ENCODE data around the gene CD93. TPM values are rescaled to one million over a fixed set of nuclear protein-coding genes. Genes with fewer than 3 reads are reported as not detected.

The CD93 gene
- total RNA-seq, 1 donor from 2014 or later: 3.4 TPM

GRCh38 chr20:23059846-23060245 lies 26.3 kb downstream of the CD93 start:
- Mint-ChIP-seq H3K4me3 (ENCODE audit: unreplicated experiment) (no peak overlapping the region), H3K27ac (ENCODE audit: unreplicated experiment) (no peak overlapping the region), H3K27me3 (ENCODE audit: low read depth) (no peaks in the 10 kb centered on the region), H3K4me1 (ENCODE audit: low read depth) (peaks cover 39% of the 10 kb centered on the region), H3K36me3 (ENCODE audit: low read depth) (no peaks in the 10 kb centered on the region), H3K9me3 (ENCODE audit: low read depth) (peaks cover 4% of the 10 kb centered on the region)
- DNase-seq (ENCODE audit: low spot score): no peak
- TF ChIP-seq CTCF (IDR thresholded peaks at IDR 0.05): no peak

DNA sequence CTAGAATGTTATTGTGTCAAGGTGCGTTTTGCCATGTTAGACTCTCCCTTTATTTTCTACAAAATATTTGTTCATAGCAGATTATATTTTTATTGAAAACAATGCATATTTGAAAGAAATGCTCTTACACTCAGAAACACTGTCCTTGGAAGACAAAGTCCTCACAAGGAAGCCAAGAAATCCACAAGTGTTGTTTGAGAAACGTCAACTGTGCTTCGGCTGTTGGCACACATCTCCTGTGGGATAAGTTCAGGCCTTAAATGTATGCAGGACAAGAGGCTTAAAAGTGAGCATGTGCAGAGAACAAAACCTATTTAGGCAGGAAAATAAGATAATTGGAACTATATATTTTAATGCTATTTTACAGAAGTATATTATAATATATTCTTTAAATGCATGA lies 27.1 kb downstream of the CD93 start:
- H3K36me3 Mint-ChIP-seq (ENCODE audit: low read depth): no peaks in the 10 kb centered on the region
- peaks cover 4% of the 10 kb centered on the region for H3K9me3 Mint-ChIP-seq (ENCODE audit: low read depth)
- H3K4me1 Mint-ChIP-seq (ENCODE audit: low read depth): peaks cover 38% of the 10 kb centered on the region
- no peak for TF ChIP-seq CTCF (IDR thresholded peaks at IDR 0.05)
- H3K27me3 Mint-ChIP-seq (ENCODE audit: low read depth): no peaks in the 10 kb centered on the region
- DNase-seq (ENCODE audit: low spot score): no peak
- H3K27ac Mint-ChIP-seq (ENCODE audit: unreplicated experiment): no peak overlapping the region
- H3K4me3 Mint-ChIP-seq (ENCODE audit: unreplicated experiment): no peak overlapping the region

DNA sequence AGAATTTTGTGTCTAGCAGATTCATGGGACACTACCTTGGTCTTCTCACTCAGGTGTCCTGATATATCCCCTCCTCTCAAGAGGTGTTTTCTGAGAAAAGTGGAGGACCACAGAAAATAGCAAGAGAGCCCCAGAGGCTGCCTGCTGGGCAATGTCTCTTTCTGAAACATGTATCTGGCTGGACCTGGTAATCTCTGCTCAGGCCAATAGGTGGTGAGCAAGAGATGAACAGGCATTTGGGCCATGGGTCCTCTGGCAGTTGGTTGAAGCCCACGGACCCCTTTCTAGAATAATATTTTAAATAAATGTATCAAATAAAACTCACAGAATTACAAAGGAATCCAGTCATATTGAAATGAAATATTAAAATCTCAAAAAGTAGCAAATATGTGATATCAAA lies 27.9 kb downstream of the CD93 start:
- no peak overlapping the region for H3K4me3 Mint-ChIP-seq (ENCODE audit: unreplicated experiment)
- no peak for DNase-seq (ENCODE audit: low spot score)
- peak; percentile 33 for TF ChIP-seq CTCF (IDR thresholded peaks at IDR 0.05)
- peaks cover 4% of the 10 kb centered on the region for H3K9me3 Mint-ChIP-seq (ENCODE audit: low read depth)
- H3K27ac Mint-ChIP-seq (ENCODE audit: unreplicated experiment): no peak overlapping the region
- H3K27me3 Mint-ChIP-seq (ENCODE audit: low read depth): no peaks in the 10 kb centered on the region
- H3K36me3 Mint-ChIP-seq (ENCODE audit: low read depth): no peaks in the 10 kb centered on the region
- peaks cover 31% of the 10 kb centered on the region for H3K4me1 Mint-ChIP-seq (ENCODE audit: low read depth)

- DNase-seq (ENCODE audit: low spot score): no peak
- Mint-ChIP-seq H3K27ac (ENCODE audit: unreplicated experiment) (no peak overlapping the region), H3K4me1 (ENCODE audit: low read depth) (peaks cover 18% of the 10 kb centered on the region), H3K9me3 (ENCODE audit: low read depth) (peaks cover 4% of the 10 kb centered on the region), H3K27me3 (ENCODE audit: low read depth) (no peaks in the 10 kb centered on the region), H3K4me3 (ENCODE audit: unreplicated experiment) (no peak overlapping the region), H3K36me3 (ENCODE audit: low read depth) (no peaks in the 10 kb centered on the region)
- no peak for TF ChIP-seq CTCF (IDR thresholded peaks at IDR 0.05)
These were observed 33.2 kb downstream of the CD93 start for GRCh38 chr20:23052904-23053303.

DNA sequence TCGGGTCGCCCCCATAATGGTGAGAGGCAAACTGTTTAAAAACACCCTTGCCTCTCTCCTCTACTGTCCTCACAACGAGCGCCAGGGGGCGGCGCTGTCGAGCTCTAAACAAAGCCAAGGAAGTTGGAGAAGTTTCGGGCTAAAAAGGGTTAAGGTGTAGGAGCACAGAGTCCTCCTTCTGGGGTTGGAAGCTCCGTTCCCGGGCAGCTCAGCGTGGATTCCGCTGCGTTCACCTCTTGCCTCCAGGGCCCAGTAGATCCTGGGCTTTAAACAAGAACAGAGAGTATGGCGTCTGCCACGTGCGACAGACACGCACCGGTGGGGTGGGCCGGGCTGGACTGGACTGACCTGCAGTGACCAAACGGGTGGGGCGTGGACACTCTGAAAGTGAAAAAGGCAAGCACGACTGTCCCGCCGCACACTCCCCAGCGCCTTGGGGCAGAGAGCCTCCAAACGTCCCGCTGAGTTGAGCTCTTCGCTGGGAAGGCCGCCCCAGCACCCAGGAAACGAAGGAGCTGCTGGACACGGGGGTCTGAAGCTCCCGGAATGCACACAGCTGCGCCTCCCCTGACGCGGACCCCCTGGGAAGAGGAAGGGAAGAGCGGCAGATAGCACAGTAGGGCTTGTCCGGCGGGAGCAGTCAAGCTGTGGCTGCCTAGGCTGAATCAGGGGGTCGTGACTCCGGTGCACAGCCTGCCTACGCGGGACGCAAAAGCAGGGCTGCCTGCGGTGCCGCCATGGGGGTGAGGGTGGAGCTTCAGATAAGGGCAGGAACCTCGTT lies 35.1 kb downstream of the CD93 start:
- Mint-ChIP-seq H3K36me3 (ENCODE audit: low read depth) (peaks cover 2% of the 10 kb centered on the region), H3K9me3 (ENCODE audit: low read depth) (no peaks in the 10 kb centered on the region), H3K4me3 (ENCODE audit: unreplicated experiment) (peak overlapping the region; percentile 85), H3K4me1 (ENCODE audit: low read depth) (peaks cover 32% of the 10 kb centered on the region), H3K27ac (ENCODE audit: unreplicated experiment) (peak overlapping the region; percentile 91), H3K27me3 (ENCODE audit: low read depth) (no peaks in the 10 kb centered on the region)
- peak; percentile 98 for TF ChIP-seq CTCF (IDR thresholded peaks at IDR 0.05)
- peak; percentile 81 for DNase-seq (ENCODE audit: low spot score)
